GM18951 (cell line): ENCODE results near the gene OCIAD2.
"Not testable (repeated sequence)": the region's sequence is repeated elsewhere in the genome, so short reads cannot be mapped to it uniquely, and the experiment has no call there.

Experiments used
- POLR2A ChIP-seq: IDR thresholded peaks from 4 replicates; pipeline ENCODE4 v1.6.1; 2011; ENCODE audit warnings: mild to moderate bottlenecking; ENCODE audit not compliant: insufficient read length, insufficient read depth; ENCODE audit errors: extremely low read depth
- in situ Hi-C: fragments of 300-500 bp; cut with MboI; formaldehyde crosslinking; loops from one replicate; pipeline ENCODE4 v1.12.0; 2022; ENCODE audit warnings: low sequenced_read_pairs, mixed read lengths, inconsistent platforms; ENCODE audit not compliant: unreplicated experiment

Gene OCIAD2

GRCh38 chr4:48858130-48858529 lies 48.4 kb downstream of the OCIAD2 start:
- TF ChIP-seq POLR2A, result no peak
- in situ Hi-C loops, result no loop called here

GRCh38 chr4:48854982-48855381 lies 51.6 kb downstream of the OCIAD2 start:
- TF ChIP-seq POLR2A, result no peak
- in situ Hi-C loops, result no loop called here

DNA sequence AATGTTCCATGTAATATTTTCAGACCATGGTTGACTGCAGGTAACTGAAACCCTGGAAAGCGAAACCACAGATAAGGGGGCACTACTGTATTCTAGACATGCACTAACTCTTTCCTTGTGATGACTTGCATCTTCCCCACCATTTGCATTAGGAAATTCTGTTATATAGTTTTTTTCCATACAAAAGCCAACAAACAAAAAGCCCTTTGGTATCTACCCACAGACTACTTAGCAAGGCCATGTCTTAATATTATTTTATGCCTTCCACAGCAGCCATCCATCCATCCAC lies 52.2 kb downstream of the OCIAD2 start:
- in situ Hi-C loops, result no loop called here
- no peak for TF ChIP-seq POLR2A

- TF ChIP-seq POLR2A, result no peak
- in situ Hi-C loops, result no loop called here
These were observed 52.8 kb downstream of the OCIAD2 start for GRCh38 chr4:48853604-48854394.

- in situ Hi-C loops, result no loop called here
- TF ChIP-seq POLR2A, result no peak
These were observed 54.9 kb downstream of the OCIAD2 start for GRCh38 chr4:48851651-48852050.

DNA sequence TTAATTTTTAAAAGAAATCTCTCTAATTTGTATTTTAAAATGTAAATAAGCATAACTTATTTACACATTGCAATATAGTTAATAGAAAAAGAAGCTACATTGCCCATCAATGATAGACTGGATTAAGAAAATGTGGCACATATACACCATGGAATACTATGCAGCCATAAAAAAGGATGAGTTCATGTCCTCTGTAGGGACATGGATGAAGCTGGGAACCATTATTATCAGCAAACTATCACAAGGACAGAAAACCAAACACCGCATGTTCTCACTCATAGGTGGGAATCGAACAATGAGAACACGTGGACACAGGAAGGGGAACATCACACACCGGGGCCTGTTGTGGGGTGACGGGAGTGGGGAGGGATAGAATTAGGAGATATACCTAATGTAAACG lies 57.8 kb downstream of the OCIAD2 start:
- in situ Hi-C loops, result not testable (repeated sequence)

- in situ Hi-C loops, result no loop called here
- TF ChIP-seq POLR2A, result no peak
These were observed 61.7 kb downstream of the OCIAD2 start for GRCh38 chr4:48844843-48845242.

DNA sequence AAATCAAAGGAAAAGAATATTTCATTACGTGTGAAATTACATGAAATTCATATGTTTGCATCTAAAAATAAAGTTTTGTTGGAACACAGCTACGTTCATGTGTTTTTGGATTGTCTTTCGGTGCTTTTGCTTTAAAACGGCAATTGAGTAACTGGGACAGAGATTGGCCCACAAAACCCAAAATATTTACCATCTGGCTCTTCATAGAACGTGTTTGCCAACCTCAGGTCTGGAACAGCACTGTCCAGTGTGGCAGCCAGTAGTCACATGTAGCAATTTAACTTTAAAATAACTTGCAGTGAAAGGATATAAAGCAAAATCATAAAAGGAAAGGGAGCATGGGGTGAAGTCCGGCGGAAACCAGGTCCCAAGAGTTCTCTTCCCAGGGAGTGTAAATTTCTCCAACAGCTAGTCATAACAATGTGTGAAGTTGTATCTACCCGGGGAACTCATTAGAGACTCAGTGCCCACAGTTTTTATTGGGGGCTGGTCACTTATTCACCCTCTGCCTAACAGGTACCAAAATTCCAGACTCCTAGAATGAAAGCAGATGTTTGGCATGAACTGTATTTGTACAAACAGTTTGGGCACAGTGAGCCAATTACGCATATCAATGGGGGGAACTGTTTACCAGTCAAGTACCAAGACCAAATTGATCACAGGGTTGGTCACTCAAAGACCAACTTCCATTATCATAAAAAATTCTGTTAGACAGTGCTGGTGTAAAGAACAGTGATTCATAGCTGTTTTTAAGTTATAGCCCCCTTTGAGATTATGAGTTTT lies 65.3 kb downstream of the OCIAD2 start:
- no peak for TF ChIP-seq POLR2A
- in situ Hi-C loops, result no loop called here

DNA sequence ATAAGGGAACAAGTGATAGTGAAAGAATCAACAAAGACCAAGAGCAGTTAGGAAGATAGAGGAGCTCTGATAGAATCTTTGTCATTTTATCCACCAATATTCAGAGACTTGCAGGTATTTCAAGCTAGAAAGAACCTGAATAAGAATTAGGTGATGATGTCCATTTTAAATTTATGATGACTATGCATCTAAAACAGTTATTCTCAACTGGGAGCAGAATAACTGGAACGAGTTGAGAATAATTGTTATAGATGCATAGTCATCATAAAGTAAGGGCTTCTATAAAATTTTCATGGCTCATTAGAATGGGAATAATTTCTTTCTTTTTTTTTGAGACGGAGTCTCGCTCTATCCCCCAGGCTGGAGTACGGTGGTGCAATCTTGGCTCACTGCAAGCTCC lies 69.9 kb downstream of the OCIAD2 start:
- in situ Hi-C loops, result no loop called here
- TF ChIP-seq POLR2A, result no peak
